ENCODE measurements around the gene CORO1A. TPM values are rescaled to one million over a fixed set of nuclear protein-coding genes. Genes with fewer than 3 reads are reported as not detected.
"Not testable (repeated sequence)": the region's sequence is repeated elsewhere in the genome, so short reads cannot be mapped to it uniquely, and the experiment has no call there.

The CORO1A gene
- polyA plus RNA-seq, 1 donor from 2014 or later, result 106 TPM

GRCh38 chr16:30169416-30169815, 14.0 kb upstream of the CORO1A start:
- not testable (repeated sequence) for H3K4me2 ChIP-seq (ENCODE audit: low read length); H3K9me2 ChIP-seq (ENCODE audit: insufficient read depth, low read length); H3K4me3 ChIP-seq (ENCODE audit: low read length); H3K27ac ChIP-seq (ENCODE audit: low read length); H4K20me1 ChIP-seq (ENCODE audit: insufficient read depth); H3K79me2 ChIP-seq (replicated peaks; ENCODE audit: insufficient read depth, low read length); H3K27me3 ChIP-seq (ENCODE audit: insufficient read depth, low read depth, low read length); H3K9ac ChIP-seq (ENCODE audit: low read length); H2AFZ ChIP-seq (ENCODE audit: low read depth, low read length); H3K36me3 ChIP-seq (ENCODE audit: insufficient read depth, low read length); H3F3A ChIP-seq (ENCODE audit: insufficient read depth, low read length, poor library complexity, severe bottlenecking); H3K9me3 ChIP-seq (ENCODE audit: low read length)

DNA sequence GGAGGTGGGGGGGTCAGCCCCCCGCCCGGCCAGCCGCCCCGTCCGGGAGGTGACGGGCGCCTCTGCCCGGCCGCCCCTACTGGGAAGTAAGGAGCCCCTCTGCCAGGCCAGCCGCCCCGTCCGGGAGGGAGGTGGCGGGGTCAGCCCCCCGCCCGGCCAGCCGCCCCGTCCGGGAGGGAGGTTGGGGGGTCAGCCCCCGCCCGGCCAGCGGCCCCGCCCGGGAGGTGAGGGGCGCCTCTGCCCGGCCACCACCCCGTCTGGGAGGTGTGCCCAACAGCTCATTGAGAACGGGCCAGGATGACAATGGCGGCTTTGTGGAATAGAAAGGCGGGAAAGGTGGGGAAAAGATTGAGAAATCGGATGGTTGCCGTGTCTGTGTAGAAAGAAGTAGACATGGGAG, 13.3 kb upstream of the CORO1A start:
- not testable (repeated sequence) for H3K9me2 ChIP-seq (ENCODE audit: insufficient read depth, low read length); H3K9me3 ChIP-seq (ENCODE audit: low read length); H3K4me2 ChIP-seq (ENCODE audit: low read length); H3K27me3 ChIP-seq (ENCODE audit: insufficient read depth, low read depth, low read length); H3K36me3 ChIP-seq (ENCODE audit: insufficient read depth, low read length); H3K79me2 ChIP-seq (replicated peaks; ENCODE audit: insufficient read depth, low read length); H3K9ac ChIP-seq (ENCODE audit: low read length); H3K27ac ChIP-seq (ENCODE audit: low read length); H2AFZ ChIP-seq (ENCODE audit: low read depth, low read length); H3K4me3 ChIP-seq (ENCODE audit: low read length); H4K20me1 ChIP-seq (ENCODE audit: insufficient read depth); H3F3A ChIP-seq (ENCODE audit: insufficient read depth, low read length, poor library complexity, severe bottlenecking)

GRCh38 chr16:30173054-30173453, 10.3 kb upstream of the CORO1A start:
- Histone ChIP-seq H3K36me3 (ENCODE audit: insufficient read depth, low read length) (no peaks in the 10 kb centered on the region), H3K9ac (ENCODE audit: low read length) (no peak overlapping the region), H3K79me2 (replicated peaks; ENCODE audit: insufficient read depth, low read length) (no peaks in the 10 kb centered on the region), H3K4me3 (ENCODE audit: low read length) (no peak overlapping the region), H3K4me2 (ENCODE audit: low read length) (no peak overlapping the region), H3K9me3 (ENCODE audit: low read length) (no peaks in the 10 kb centered on the region), H3K27ac (ENCODE audit: low read length) (no peak overlapping the region), H4K20me1 (ENCODE audit: insufficient read depth) (no peaks in the 10 kb centered on the region), H3F3A (ENCODE audit: insufficient read depth, low read length, poor library complexity, severe bottlenecking) (no peaks in the 10 kb centered on the region), H2AFZ (ENCODE audit: low read depth, low read length) (no peak overlapping the region), H3K9me2 (ENCODE audit: insufficient read depth, low read length) (no peaks in the 10 kb centered on the region), H3K27me3 (ENCODE audit: insufficient read depth, low read depth, low read length) (no peaks in the 10 kb centered on the region)
- TF ChIP-seq EZH2 (IDR thresholded peaks at IDR 0.05; ENCODE audit: borderline replicate concordance, insufficient read depth, low read length, poor library complexity, severe bottlenecking), result no peak
- TF ChIP-seq RAD21 (conservative IDR thresholded peaks at IDR 0.05), result no peak
- no peak for TF ChIP-seq REST (IDR thresholded peaks at IDR 0.05; ENCODE audit: borderline replicate concordance)
- TF ChIP-seq EP300 (conservative IDR thresholded peaks at IDR 0.05; ENCODE audit: poor library complexity, severe bottlenecking), result no peak

- not testable (repeated sequence) for H3F3A ChIP-seq (ENCODE audit: insufficient read depth, low read length, poor library complexity, severe bottlenecking); H4K20me1 ChIP-seq (ENCODE audit: insufficient read depth); H2AFZ ChIP-seq (ENCODE audit: low read depth, low read length); H3K9me2 ChIP-seq (ENCODE audit: insufficient read depth, low read length); H3K9me3 ChIP-seq (ENCODE audit: low read length); H3K79me2 ChIP-seq (replicated peaks; ENCODE audit: insufficient read depth, low read length); H3K4me3 ChIP-seq (ENCODE audit: low read length); H3K27ac ChIP-seq (ENCODE audit: low read length); H3K36me3 ChIP-seq (ENCODE audit: insufficient read depth, low read length); H3K27me3 ChIP-seq (ENCODE audit: insufficient read depth, low read depth, low read length); H3K4me2 ChIP-seq (ENCODE audit: low read length); H3K9ac ChIP-seq (ENCODE audit: low read length)
Measured at GRCh38 chr16:30176876-30177275, 6.5 kb upstream of the CORO1A start.
